Subcutaneous adipose tissue (tissue), 4 donors: Measurements from ENCODE around the gene PSME1. TPM values are rescaled to one million over a fixed set of nuclear protein-coding genes. Genes with fewer than 3 reads are reported as not detected.

Experiments used
- total RNA-seq, 4 donors: library from RNA; depleted of rRNA; stranded (reverse); fragments of >200 nt; gene quantifications; one replicate each; pipeline ENCODE4 v1.1.0, GENCODE V29; 2016
- TF ChIP-seq, protein P1 (sequence below): fragments of 450-650 bp; IDR thresholded peaks from one replicate; pipeline ENCODE4 v1.5.1; 2016; ENCODE audit warnings: low read depth, mild to moderate bottlenecking, control low read depth, antibody characterized with exemption, moderate library complexity

Gene PSME1
- total RNA-seq, 4 donors from 2014 or later: 89.6 to 110 (median 99.7) TPM

DNA sequence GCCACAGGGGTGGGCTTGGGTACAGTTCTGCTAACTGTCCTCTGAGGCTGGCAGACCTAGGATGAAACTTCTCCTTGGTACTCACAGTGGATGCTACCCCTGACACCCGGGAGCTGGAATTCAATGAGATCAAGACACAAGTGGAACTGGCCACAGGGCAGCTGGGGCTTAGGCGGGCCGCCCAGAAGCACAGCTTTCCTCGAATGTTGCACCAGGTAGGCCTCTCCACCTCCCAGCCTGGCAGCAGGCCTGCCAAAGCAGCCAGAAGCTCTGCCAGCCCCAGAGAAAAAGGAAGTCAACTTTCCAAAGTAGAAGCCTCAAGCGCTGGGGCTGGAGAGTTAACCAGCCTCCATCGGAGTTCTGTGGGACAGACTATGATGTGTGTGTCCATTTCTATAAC lies 18.8 kb upstream of the PSME1 start:
- TF ChIP-seq, protein P1, sequence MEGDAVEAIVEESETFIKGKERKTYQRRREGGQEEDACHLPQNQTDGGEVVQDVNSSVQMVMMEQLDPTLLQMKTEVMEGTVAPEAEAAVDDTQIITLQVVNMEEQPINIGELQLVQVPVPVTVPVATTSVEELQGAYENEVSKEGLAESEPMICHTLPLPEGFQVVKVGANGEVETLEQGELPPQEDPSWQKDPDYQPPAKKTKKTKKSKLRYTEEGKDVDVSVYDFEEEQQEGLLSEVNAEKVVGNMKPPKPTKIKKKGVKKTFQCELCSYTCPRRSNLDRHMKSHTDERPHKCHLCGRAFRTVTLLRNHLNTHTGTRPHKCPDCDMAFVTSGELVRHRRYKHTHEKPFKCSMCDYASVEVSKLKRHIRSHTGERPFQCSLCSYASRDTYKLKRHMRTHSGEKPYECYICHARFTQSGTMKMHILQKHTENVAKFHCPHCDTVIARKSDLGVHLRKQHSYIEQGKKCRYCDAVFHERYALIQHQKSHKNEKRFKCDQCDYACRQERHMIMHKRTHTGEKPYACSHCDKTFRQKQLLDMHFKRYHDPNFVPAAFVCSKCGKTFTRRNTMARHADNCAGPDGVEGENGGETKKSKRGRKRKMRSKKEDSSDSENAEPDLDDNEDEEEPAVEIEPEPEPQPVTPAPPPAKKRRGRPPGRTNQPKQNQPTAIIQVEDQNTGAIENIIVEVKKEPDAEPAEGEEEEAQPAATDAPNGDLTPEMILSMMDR: no peak

DNA sequence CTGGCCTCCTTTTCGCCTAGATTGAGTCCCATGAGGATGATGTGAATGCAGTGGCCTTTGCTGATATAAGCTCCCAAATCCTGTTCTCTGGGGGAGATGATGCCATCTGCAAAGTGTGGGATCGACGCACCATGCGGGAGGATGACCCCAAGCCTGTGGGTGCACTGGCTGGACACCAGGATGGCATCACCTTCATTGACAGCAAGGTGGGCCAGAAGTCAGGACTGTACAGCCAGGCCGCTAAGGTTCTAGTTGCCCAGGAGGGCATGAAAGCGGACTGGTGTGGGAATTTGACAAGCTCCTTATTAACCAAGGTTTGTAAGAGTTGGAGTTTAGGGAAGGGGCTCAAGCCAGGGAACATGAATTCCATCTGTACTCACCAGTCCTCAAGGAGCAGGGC lies 16.3 kb upstream of the PSME1 start:
- TF ChIP-seq, protein P1: no peak

DNA sequence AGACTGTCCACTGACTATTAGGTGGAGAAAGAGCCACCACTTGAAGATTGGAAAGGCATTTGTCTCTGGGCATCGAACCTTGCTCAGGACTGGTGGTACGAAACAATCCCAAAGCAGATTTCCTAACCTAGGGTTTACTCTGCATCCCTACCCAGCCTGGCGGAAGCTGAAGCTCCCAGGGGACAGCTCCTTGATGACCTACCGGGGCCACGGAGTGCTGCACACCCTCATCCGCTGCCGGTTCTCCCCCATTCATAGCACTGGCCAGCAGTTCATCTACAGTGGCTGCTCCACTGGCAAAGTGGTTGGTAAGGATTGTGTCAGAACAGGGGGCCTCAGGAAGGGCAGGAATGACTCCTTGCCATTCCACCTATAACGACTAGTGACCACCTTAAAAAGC lies 14.8 kb upstream of the PSME1 start:
- TF ChIP-seq, protein P1: no peak

DNA sequence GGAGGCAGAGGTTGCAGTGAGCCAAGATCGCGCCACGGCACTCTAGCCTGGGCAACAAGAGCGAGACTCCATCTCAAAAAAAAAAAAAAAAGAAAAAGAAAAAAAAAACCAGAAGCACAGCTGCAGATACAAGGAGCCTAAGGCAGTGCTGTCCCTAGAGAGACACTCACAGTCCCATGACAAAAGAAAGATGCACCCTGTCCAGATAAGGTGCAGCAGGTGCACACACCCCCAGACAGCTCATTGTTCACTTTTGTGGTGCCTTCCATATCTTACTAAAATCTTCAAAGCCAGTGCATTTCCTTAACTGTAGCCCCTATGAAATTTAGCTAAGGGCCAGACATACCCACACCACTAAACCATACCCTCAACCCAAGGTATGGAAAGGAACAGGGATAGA lies 13.6 kb upstream of the PSME1 start:
- TF ChIP-seq, protein P1: no peak

- TF ChIP-seq, protein P1: no peak
These were observed 13.1 kb upstream of the PSME1 start for GRCh38 chr14:24122898-24123297.

DNA sequence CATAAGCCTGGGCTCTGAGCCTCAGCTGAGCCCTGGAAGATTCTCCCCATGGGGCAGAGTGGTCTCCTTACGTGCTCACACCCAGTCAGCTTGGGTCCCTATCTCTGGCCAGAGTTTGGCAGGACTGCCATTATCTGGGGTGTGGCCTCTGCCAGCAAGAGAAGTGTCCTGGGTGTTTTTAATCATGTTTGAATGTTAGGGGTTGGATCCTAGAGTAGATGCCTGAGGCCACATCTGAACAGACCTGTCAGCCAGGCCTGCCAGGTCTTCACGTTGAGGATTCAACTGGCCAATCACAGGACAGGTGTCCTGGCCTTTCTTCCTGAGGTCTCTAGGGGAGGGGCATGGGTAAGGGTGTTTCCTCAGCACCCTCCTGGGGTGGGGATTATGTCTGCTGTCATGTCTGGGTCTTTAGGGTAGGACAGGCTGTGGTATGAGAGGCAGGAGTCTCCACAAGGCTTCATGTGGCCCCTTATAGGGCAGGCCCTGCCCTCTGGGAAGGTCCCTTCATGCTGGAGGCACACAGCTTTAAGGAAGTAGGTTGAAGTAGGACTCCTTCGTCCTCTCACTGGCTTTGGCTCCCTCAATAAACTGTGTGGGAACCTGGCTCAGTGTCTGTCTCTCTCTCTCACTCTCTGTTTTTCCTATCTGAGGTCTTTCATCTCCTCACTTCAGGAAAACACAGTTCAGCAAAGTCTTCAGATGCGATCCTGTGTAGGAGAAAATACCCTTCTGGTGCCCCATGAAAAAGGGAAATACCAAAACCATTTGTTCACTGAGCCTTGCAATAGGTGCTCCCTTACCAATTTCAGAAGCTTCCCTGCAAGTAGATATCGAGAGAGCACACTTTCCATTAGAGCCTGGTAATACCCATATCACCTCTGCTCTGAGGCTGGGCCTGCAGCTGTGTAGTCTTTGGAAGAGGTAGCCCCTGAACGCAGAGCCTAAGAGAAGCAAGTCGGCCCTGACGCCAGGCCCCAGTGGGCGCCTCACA lies 12.3 kb upstream of the PSME1 start:
- TF ChIP-seq, protein P1: no peak

- TF ChIP-seq, protein P1: no peak
These were observed 9.1 kb upstream of the PSME1 start for GRCh38 chr14:24126939-24127338.
